IMR-90 (cell line): Measurements from ENCODE around the gene DUSP14.

Experiments
- BHLHE40 ChIP-seq: fragments of 150-350 bp; IDR thresholded peaks from 2 replicates; pipeline ENCODE4 v1.6.1; 2016; ENCODE audit warnings: mild to moderate bottlenecking, low read depth, low read length
- CEBPB ChIP-seq: IDR thresholded peaks from 2 replicates; pipeline ENCODE4 v1.6.1; 2012; ENCODE audit warnings: low read depth, low read length, improper control_type of control experiment
- CTCF ChIP-seq: conservative IDR thresholded peaks from 2 replicates; pipeline ENCODE4 v1.5.1; 2012; ENCODE audit warnings: mild to moderate bottlenecking, low read depth, low read length, improper control_type of control experiment
- FOS ChIP-seq: fragments of 150-350 bp; IDR thresholded peaks from 2 replicates; pipeline ENCODE4 v1.6.1; 2016; ENCODE audit warnings: low read depth, low read length
- MAFK ChIP-seq: IDR thresholded peaks from 2 replicates; pipeline ENCODE4 v1.6.1; 2012; ENCODE audit warnings: low read depth, low read length, improper control_type of control experiment
- POLR2A ChIP-seq: IDR thresholded peaks from 2 replicates; pipeline ENCODE4 v1.6.1; 2012; ENCODE audit warnings: mild to moderate bottlenecking, low read depth, low read length
- RAD21 ChIP-seq: IDR thresholded peaks from 2 replicates; pipeline ENCODE4 v1.6.1; 2012; ENCODE audit warnings: low read length, improper control_type of control experiment
- RFX5 ChIP-seq: IDR thresholded peaks from 2 replicates; pipeline ENCODE4 v1.8.0; 2012; ENCODE audit warnings: low read depth, mild to moderate bottlenecking, low read length, moderate library complexity
- TF ChIP-seq, protein P1 (sequence below): fragments of 150-350 bp; IDR thresholded peaks from 2 replicates; pipeline ENCODE4 v1.6.1; 2016; ENCODE audit warnings: low read depth, mild to moderate bottlenecking, low read length, moderate library complexity, borderline replicate concordance

DNA sequence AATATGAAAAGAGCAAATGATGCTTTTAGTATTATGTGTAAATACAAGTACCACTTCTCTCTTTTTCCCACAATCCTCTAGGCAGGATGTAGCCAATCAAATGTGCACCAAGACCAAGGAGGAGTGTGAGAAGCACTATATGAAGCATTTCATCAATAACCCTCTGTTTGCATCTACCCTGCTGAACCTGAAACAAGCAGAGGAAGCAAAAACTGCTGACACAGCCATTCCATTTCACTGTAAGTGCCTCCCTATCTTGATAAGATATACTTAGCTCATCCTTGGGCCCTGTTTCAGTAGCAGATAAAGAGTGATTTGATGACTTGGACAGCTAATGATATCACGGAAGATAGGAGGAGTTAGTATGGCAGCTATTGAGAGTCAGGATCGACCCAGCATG, 49.3 kb upstream of the DUSP14 start:
- TF ChIP-seq POLR2A (no peak), CTCF (no peak), MAFK (peak; percentile 98), CEBPB (no peak), RAD21 (no peak), FOS (no peak), BHLHE40 (no peak), RFX5 (no peak)
- TF ChIP-seq, protein P1, sequence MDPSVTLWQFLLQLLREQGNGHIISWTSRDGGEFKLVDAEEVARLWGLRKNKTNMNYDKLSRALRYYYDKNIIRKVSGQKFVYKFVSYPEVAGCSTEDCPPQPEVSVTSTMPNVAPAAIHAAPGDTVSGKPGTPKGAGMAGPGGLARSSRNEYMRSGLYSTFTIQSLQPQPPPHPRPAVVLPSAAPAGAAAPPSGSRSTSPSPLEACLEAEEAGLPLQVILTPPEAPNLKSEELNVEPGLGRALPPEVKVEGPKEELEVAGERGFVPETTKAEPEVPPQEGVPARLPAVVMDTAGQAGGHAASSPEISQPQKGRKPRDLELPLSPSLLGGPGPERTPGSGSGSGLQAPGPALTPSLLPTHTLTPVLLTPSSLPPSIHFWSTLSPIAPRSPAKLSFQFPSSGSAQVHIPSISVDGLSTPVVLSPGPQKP, result no peak
